GM23338 (cell line): ENCODE measurements around the gene CD4. TPM values are rescaled to one million over a fixed set of nuclear protein-coding genes. Genes with fewer than 3 reads are reported as not detected.

Experiments used
- ATAC-seq: fragments of 200-7000 bp; cut with Tn5 transposase; 3 replicates; pipeline ENCODE4 v1.9.1; 2020
- DNase-seq: peaks from one replicate; pipeline ENCODE4 v3.0.0-alpha.2; 2015; ENCODE audit warnings: low spot score
- H2AFZ ChIP-seq: fragments of 200-600 bp; sonication (generic); 2 replicates; pipeline ENCODE4 v1.8.0; 2016; ENCODE audit warnings: antibody characterized with exemption, mild to moderate bottlenecking, moderate library complexity
- H3F3A ChIP-seq: fragments of 200-600 bp; sonication (generic); replicated peaks from 2 replicates; pipeline ENCODE4 v1.8.0; 2017; ENCODE audit warnings: antibody characterized with exemption, mixed run types, low read depth
- H3K27ac ChIP-seq: fragments of 200-600 bp; sonication (generic); 2 replicates; pipeline ENCODE4 v1.6.1; 2016; ENCODE audit warnings: low read depth
- H3K27me3 ChIP-seq: fragments of 200-600 bp; sonication (generic); 2 replicates; pipeline ENCODE4 v1.8.0; 2016; ENCODE audit warnings: mild to moderate bottlenecking, mixed run types, moderate library complexity; ENCODE audit not compliant: insufficient read depth
- H3K36me3 ChIP-seq: fragments of 200-600 bp; sonication (generic); 2 replicates; pipeline ENCODE4 v1.8.0; 2016; ENCODE audit warnings: mild to moderate bottlenecking; ENCODE audit not compliant: insufficient read depth
- H3K4me1 ChIP-seq: fragments of 200-600 bp; sonication (generic); 2 replicates; pipeline ENCODE4 v1.8.0; 2016; ENCODE audit warnings: mild to moderate bottlenecking, moderate library complexity; ENCODE audit not compliant: insufficient read depth
- H3K4me2 ChIP-seq: fragments of 200-600 bp; sonication (generic); 2 replicates; pipeline ENCODE4 v1.7.1; 2017; ENCODE audit warnings: mixed run types
- H3K4me3 ChIP-seq: fragments of 200-600 bp; sonication (generic); 2 replicates; pipeline ENCODE4 v1.6.1; 2016; ENCODE audit warnings: mixed run types
- H3K79me2 ChIP-seq: fragments of 200-600 bp; sonication (generic); replicated peaks from 2 replicates; pipeline ENCODE4 v1.8.0; 2017; ENCODE audit warnings: mild to moderate bottlenecking; ENCODE audit not compliant: insufficient read depth
- H3K9me2 ChIP-seq: fragments of 200-600 bp; sonication (generic); 2 replicates; pipeline ENCODE4 v1.8.0; 2017; ENCODE audit not compliant: insufficient read depth
- H4K20me1 ChIP-seq: fragments of 200-600 bp; sonication (generic); replicated peaks from 2 replicates; pipeline ENCODE4 v1.8.0; 2017; ENCODE audit warnings: mild to moderate bottlenecking; ENCODE audit not compliant: insufficient read depth
- H3K27ac Mint-ChIP-seq: 2 replicates; pipeline ENCODE4 v1.8.0; 2020; ENCODE audit warnings: inconsistent platforms, mild to moderate bottlenecking, moderate library complexity, mixed read lengths
- H3K27me3 Mint-ChIP-seq: 3 replicates; pipeline ENCODE4 v1.8.0; 2022; ENCODE audit warnings: low read depth, mild to moderate bottlenecking, moderate library complexity, mixed read lengths, inconsistent platforms; ENCODE audit not compliant: insufficient read depth, poor library complexity
- H3K36me3 Mint-ChIP-seq: 3 replicates; pipeline ENCODE4 v1.8.0; 2021; ENCODE audit warnings: low read depth, mild to moderate bottlenecking, inconsistent platforms, moderate library complexity, mixed read lengths
- H3K4me1 Mint-ChIP-seq: 3 replicates; pipeline ENCODE4 v1.8.0; 2020; ENCODE audit warnings: mild to moderate bottlenecking, inconsistent platforms, mixed read lengths
- H3K4me3 Mint-ChIP-seq: 3 replicates; pipeline ENCODE4 v1.8.0; 2021; ENCODE audit warnings: moderate library complexity, mild to moderate bottlenecking, inconsistent platforms, mixed read lengths
- H3K9me3 Mint-ChIP-seq: 3 replicates; pipeline ENCODE4 v1.8.0; 2020; ENCODE audit warnings: moderate library complexity, mild to moderate bottlenecking, inconsistent platforms, mixed read lengths
- ETS1 ChIP-seq: IDR thresholded peaks from 2 replicates; pipeline ENCODE4 v1.6.1; 2016; ENCODE audit warnings: antibody characterized with exemption
- EZH2 ChIP-seq: fragments of 200-600 bp; sonication (generic); IDR thresholded peaks from one replicate; pipeline ENCODE4 v1.8.0; 2017; ENCODE audit warnings: antibody characterized with exemption, mild to moderate bottlenecking, low read depth; ENCODE audit not compliant: unreplicated experiment
- POLR2AphosphoS5 ChIP-seq: IDR thresholded peaks from 2 replicates; pipeline ENCODE4 v1.6.1; 2016; ENCODE audit warnings: antibody characterized with exemption, low read depth
- ZNF331 ChIP-seq: fragments of 250-450 bp; sonication (Bioruptor Pico); IDR thresholded peaks from 2 replicates; pipeline ENCODE4 v1.5.0; 2020; ENCODE audit warnings: low read depth, mild to moderate bottlenecking, moderate library complexity
- ZNF462 ChIP-seq: fragments of 250-450 bp; sonication (Bioruptor Pico); IDR thresholded peaks from 2 replicates; pipeline ENCODE4 v1.5.0; 2020; ENCODE audit warnings: mild to moderate bottlenecking, moderate library complexity
- polyA plus RNA-seq: library from polyadenylated mRNA; unstranded; fragments of >200 nt; fragmentation: Nextera tagmentation; extraction: Ambion mirVana; gene quantifications from 2 replicates; pipeline ENCODE4 v1.2.1, GENCODE V29; 2016
- total RNA-seq: library from RNA; depleted of rRNA; stranded (reverse); fragments of >200 nt; shearing (Covaris generic); gene quantifications from 2 replicates; pipeline ENCODE4 v1.2.3, GENCODE V29; 2014
- TF ChIP-seq, protein P1 (sequence below): IDR thresholded peaks from one replicate; pipeline ENCODE4 v1.6.1; 2018; ENCODE audit warnings: antibody characterized with exemption; ENCODE audit not compliant: unreplicated experiment

Gene CD4
- total and polyA plus RNA-seq, 2 experiments from 2014 or later, result 1.5 to 2.0 TPM

DNA sequence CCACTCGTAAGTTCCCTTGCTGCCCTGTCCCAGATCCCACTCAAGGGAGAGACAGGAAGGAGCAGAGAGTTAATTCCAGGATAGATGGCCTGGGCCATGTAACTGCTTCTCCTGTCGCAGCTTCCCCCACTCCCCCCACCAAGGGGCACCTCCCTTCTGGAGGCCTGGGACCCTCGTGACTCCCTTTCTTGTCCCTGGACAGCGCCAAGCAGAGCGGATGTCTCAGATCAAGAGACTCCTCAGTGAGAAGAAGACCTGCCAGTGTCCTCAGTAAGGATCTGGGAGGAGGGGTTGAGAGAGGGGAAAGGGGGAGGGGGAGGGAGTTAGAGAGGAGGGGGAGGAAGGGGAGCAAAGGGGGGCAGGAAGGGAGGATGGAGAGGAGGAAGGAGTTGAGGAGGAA, 29.3 kb downstream of the CD4 start (continued):
- TF ChIP-seq ZNF462 (CRISPR knock-in tag), result no peak

DNA sequence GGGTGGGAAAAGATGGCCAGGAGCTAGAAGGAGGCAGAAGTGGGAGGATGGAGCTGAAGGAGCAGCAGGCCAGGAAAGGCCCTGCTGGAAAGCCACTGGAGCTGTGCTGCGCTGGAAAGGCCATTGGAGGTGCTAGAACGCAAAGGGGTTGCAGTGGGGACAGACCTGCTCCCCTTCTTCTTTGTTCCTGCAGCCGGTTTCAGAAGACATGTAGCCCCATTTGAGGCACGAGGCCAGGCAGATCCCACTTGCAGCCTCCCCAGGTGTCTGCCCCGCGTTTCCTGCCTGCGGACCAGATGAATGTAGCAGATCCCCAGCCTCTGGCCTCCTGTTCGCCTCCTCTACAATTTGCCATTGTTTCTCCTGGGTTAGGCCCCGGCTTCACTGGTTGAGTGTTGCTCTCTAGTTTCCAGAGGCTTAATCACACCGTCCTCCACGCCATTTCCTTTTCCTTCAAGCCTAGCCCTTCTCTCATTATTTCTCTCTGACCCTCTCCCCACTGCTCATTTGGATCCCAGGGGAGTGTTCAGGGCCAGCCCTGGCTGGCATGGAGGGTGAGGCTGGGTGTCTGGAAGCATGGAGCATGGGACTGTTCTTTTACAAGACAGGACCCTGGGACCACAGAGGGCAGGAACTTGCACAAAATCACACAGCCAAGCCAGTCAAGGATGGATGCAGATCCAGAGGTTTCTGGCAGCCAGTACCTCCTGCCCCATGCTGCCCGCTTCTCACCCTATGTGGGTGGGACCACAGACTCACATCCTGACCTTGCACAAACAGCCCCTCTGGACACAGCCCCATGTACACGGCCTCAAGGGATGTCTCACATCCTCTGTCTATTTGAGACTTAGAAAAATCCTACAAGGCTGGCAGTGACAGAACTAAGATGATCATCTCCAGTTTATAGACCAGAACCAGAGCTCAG, 30.0 kb downstream of the CD4 start:
- peak; percentile 3; the same call in 2 of the 3 replicates for ATAC-seq
- H3K9me3 Mint-ChIP-seq, result no peaks in the 10 kb centered on the region
- Histone ChIP-seq H3K9me2 (no peaks in the 10 kb centered on the region), H3K36me3 (no peaks in the 10 kb centered on the region), H3K4me3 (no peak overlapping the region), H3K4me2 (peak overlapping the region; percentile 94), H3K27me3 (peaks cover 36% of the 10 kb centered on the region), H4K20me1 (no peaks in the 10 kb centered on the region), H3K27ac (no peak overlapping the region), H3K79me2 (no peaks in the 10 kb centered on the region), H3K4me1 (peaks cover 47% of the 10 kb centered on the region), H3F3A (peaks cover 12% of the 10 kb centered on the region; the same call in 1 of the 2 replicates), H2AFZ (no peak overlapping the region)
- H3K27ac Mint-ChIP-seq, result no peak overlapping the region
- no peak for TF ChIP-seq EZH2
- TF ChIP-seq ETS1, result no peak
- no peak for TF ChIP-seq ZNF331 (CRISPR knock-in tag)
- TF ChIP-seq, protein P1, sequence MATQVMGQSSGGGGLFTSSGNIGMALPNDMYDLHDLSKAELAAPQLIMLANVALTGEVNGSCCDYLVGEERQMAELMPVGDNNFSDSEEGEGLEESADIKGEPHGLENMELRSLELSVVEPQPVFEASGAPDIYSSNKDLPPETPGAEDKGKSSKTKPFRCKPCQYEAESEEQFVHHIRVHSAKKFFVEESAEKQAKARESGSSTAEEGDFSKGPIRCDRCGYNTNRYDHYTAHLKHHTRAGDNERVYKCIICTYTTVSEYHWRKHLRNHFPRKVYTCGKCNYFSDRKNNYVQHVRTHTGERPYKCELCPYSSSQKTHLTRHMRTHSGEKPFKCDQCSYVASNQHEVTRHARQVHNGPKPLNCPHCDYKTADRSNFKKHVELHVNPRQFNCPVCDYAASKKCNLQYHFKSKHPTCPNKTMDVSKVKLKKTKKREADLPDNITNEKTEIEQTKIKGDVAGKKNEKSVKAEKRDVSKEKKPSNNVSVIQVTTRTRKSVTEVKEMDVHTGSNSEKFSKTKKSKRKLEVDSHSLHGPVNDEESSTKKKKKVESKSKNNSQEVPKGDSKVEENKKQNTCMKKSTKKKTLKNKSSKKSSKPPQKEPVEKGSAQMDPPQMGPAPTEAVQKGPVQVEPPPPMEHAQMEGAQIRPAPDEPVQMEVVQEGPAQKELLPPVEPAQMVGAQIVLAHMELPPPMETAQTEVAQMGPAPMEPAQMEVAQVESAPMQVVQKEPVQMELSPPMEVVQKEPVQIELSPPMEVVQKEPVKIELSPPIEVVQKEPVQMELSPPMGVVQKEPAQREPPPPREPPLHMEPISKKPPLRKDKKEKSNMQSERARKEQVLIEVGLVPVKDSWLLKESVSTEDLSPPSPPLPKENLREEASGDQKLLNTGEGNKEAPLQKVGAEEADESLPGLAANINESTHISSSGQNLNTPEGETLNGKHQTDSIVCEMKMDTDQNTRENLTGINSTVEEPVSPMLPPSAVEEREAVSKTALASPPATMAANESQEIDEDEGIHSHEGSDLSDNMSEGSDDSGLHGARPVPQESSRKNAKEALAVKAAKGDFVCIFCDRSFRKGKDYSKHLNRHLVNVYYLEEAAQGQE, result no peak
- no peak for TF ChIP-seq POLR2AphosphoS5
- peak overlapping the region; percentile 45; the same call in 2 of the 3 replicates for H3K4me3 Mint-ChIP-seq
- peaks cover 53% of the 10 kb centered on the region for H3K4me1 Mint-ChIP-seq
- H3K36me3 Mint-ChIP-seq, result no peaks in the 10 kb centered on the region
- H3K27me3 Mint-ChIP-seq, result peaks cover 37% of the 10 kb centered on the region
- no peak for DNase-seq
